A549 (cell line): ENCODE data around the gene YKT6. TPM values are rescaled to one million over a fixed set of nuclear protein-coding genes. Genes with fewer than 3 reads are reported as not detected.

ENCODE experiments used
- ATAC-seq, 2 experiments: fragments of 200-7000 bp in 1 of 2; fragments of >200 bp in 1 of 2; cut with Nextera tagmentation in 1 of 2; cut with Tn5 transposase in 1 of 2; 3 replicates each; pipeline versions ENCODE4 v1.8.0 to v1.9.1; 2018 to 2020; ENCODE audit warnings: mild to moderate bottlenecking in 1 of 2, moderate library complexity in 1 of 2
- CTCF ChIA-PET: fragments of 300-600 bp; sonication (Branson Sonifier 250); formaldehyde crosslinking; extraction: SDS; loops from one replicate; lab custom pipeline; 2021; ENCODE audit warnings: antibody characterized with exemption, inconsistent platforms; lab: Yijun Ruan, JAX
- POLR2A ChIA-PET: fragments of 350-600 bp; formaldehyde crosslinking; extraction: SDS; loops from one replicate; lab custom pipeline; 2021; ENCODE audit warnings: antibody characterized with exemption, inconsistent platforms; lab: Yijun Ruan, JAX
- DNase-seq, 2 experiments: peaks; one replicate each; pipeline versions ENCODE4 v3.0.0 to v3.0.0-alpha.2; 2011 to 2016; ENCODE audit warnings: low read depth in 1 of 2, low spot score in 1 of 2
- FAIRE-seq: peaks from 2 replicates; lab custom pipeline; 2011; peaks lifted over from hg19 to GRCh38; lab: Jason Lieb, UNC
- H3K27ac ChIP-seq, 2 experiments: fragments of >200 bp; sonication (Bioruptor Twin); formaldehyde crosslinking; 3 replicates each; pipeline ENCODE4 v1.5.1; 2016 to 2017
- H3K4me1 ChIP-seq: fragments of >200 bp; sonication (Bioruptor Twin); formaldehyde crosslinking; 3 replicates; pipeline ENCODE4 v1.6.1; 2016
- H3K4me2 ChIP-seq: fragments of >200 bp; sonication (Bioruptor Twin); formaldehyde crosslinking; 3 replicates; pipeline ENCODE4 v1.6.1; 2016
- H3K4me3 ChIP-seq: fragments of >200 bp; sonication (Bioruptor Twin); formaldehyde crosslinking; 3 replicates; pipeline ENCODE4 v1.5.1; 2016
- H3K9me3 ChIP-seq: fragments of >200 bp; sonication (Bioruptor Twin); formaldehyde crosslinking; 3 replicates; pipeline ENCODE4 v1.6.1; 2016
- CBX2 ChIP-seq: fragments of 200-600 bp; sonication (generic); IDR thresholded peaks from 2 replicates; pipeline ENCODE4 v1.6.1; 2016; ENCODE audit warnings: low read depth, mild to moderate bottlenecking, borderline replicate concordance
- CHD2 ChIP-seq: fragments of 150-350 bp; IDR thresholded peaks from 2 replicates; pipeline ENCODE4 v1.6.1; 2014; ENCODE audit warnings: low read length; ENCODE audit not compliant: partially characterized antibody
- CHD4 ChIP-seq: fragments of 200-600 bp; sonication (generic); IDR thresholded peaks from 2 replicates; pipeline ENCODE4 v1.6.1; 2016; ENCODE audit warnings: antibody characterized with exemption, mild to moderate bottlenecking, borderline replicate concordance
- EP300 ChIP-seq, 2 experiments: fragments of >200 bp; sonication (Bioruptor Twin); formaldehyde crosslinking; IDR thresholded peaks; 2 replicates in 1 of 2; 3 replicates in 1 of 2; pipeline ENCODE4 v1.6.1; 2016 to 2017
- ESRRA ChIP-seq: fragments of 150-350 bp; IDR thresholded peaks from 2 replicates; pipeline ENCODE4 v1.6.1; 2014; ENCODE audit warnings: mild to moderate bottlenecking, low read length, borderline replicate concordance
- FOXS1 ChIP-seq: fragments of 250-450 bp; sonication (Bioruptor Pico); IDR thresholded peaks from 2 replicates; pipeline ENCODE4 v1.5.0; 2020; ENCODE audit warnings: mild to moderate bottlenecking, moderate library complexity
- GATA3 ChIP-seq: IDR thresholded peaks from 2 replicates; pipeline ENCODE4 v1.6.1; 2012; ENCODE audit warnings: borderline replicate concordance
- HOXA7 ChIP-seq: fragments of 250-450 bp; sonication (Bioruptor Pico); IDR thresholded peaks from 2 replicates; pipeline ENCODE4 v1.5.0; 2020; ENCODE audit warnings: mild to moderate bottlenecking, moderate library complexity
- HOXB13 ChIP-seq: fragments of 250-450 bp; sonication (Bioruptor Pico); IDR thresholded peaks from 2 replicates; pipeline ENCODE4 v1.5.0; 2020; ENCODE audit warnings: low read depth, mild to moderate bottlenecking, moderate library complexity
- KDM1A ChIP-seq: fragments of 200-600 bp; sonication (generic); IDR thresholded peaks from 2 replicates; pipeline ENCODE4 v1.6.1; 2016; ENCODE audit warnings: low read depth, mild to moderate bottlenecking
- MAFK ChIP-seq: fragments of 450-650 bp; IDR thresholded peaks from 2 replicates; pipeline ENCODE4 v1.6.1; 2014; ENCODE audit not compliant: partially characterized antibody
- MYC ChIP-seq: IDR thresholded peaks from 2 replicates; pipeline ENCODE4 v1.6.1; 2012; ENCODE audit warnings: mild to moderate bottlenecking, inconsistent platforms, low read length, improper control_type of control experiment, borderline replicate concordance
- NFE2L2 ChIP-seq: fragments of 150-350 bp; conservative IDR thresholded peaks from 2 replicates; pipeline ENCODE4 v1.6.1; 2014; ENCODE audit warnings: low read length
- PHF8 ChIP-seq: fragments of 200-600 bp; sonication (generic); IDR thresholded peaks from 2 replicates; pipeline ENCODE4 v1.6.1; 2016; ENCODE audit warnings: low read depth, mild to moderate bottlenecking, antibody characterized with exemption, moderate library complexity, borderline replicate concordance
- POLR2AphosphoS2 ChIP-seq: conservative IDR thresholded peaks from 2 replicates; pipeline ENCODE4 v1.6.1; 2012; ENCODE audit warnings: low read length, improper control_type of control experiment, inconsistent platforms
- RAD21 ChIP-seq, 2 experiments: fragments of >200 bp in 1 of 2; sonication (Bioruptor Twin) in 1 of 2; formaldehyde crosslinking in 1 of 2; IDR thresholded peaks in 1 of 2; conservative IDR thresholded peaks in 1 of 2; 2 replicates in 1 of 2; 3 replicates in 1 of 2; pipeline ENCODE4 v1.6.1; 2012 to 2018; ENCODE audit warnings: inconsistent platforms in 1 of 2
- RARB ChIP-seq: fragments of 250-450 bp; sonication (Bioruptor Pico); IDR thresholded peaks from 2 replicates; pipeline ENCODE4 v1.8.0; 2021; ENCODE audit warnings: mild to moderate bottlenecking, moderate library complexity
- RFX5 ChIP-seq: fragments of 450-650 bp; IDR thresholded peaks from 2 replicates; pipeline ENCODE4 v1.7.1; 2014; ENCODE audit warnings: antibody characterized with exemption, mild to moderate bottlenecking, moderate library complexity
- SMC3 ChIP-seq: fragments of >200 bp; sonication (Bioruptor Twin); formaldehyde crosslinking; IDR thresholded peaks from 3 replicates; pipeline ENCODE4 v1.6.1; 2018; ENCODE audit warnings: inconsistent platforms
- TP53 ChIP-seq: fragments of 250-450 bp; sonication (Bioruptor Pico); IDR thresholded peaks from 2 replicates; pipeline ENCODE4 v1.5.0; 2021; ENCODE audit warnings: mild to moderate bottlenecking, moderate library complexity
- ZC3H11A ChIP-seq: fragments of 450-650 bp; IDR thresholded peaks from 2 replicates; pipeline ENCODE4 v1.6.1; 2014; ENCODE audit warnings: antibody characterized with exemption, mild to moderate bottlenecking
- ZFP36 ChIP-seq: fragments of 450-650 bp; IDR thresholded peaks from 2 replicates; pipeline ENCODE4 v1.6.1; 2014; ENCODE audit warnings: borderline replicate concordance; ENCODE audit not compliant: partially characterized antibody
- ZNF302 ChIP-seq: fragments of 250-450 bp; sonication (Bioruptor Pico); IDR thresholded peaks from 2 replicates; pipeline ENCODE4 v1.9.0; 2021; ENCODE audit warnings: inconsistent platforms, mild to moderate bottlenecking, moderate library complexity
- WGBS: methylation state at CpG from one replicate; pipeline ENCODE4 v1.1.6; 2017; ENCODE audit errors: missing lambda C conversion rate; 5-methylcytosine and 5-hydroxymethylcytosine counted together
- polyA plus RNA-seq, 4 experiments: library from polyadenylated mRNA; depleted of rRNA in 3 of 4; stranded (reverse); fragments of >200 nt; fragmentation: RNase III in 1 of 4; extraction: RNeasy Plus Mini Kit Qiagen cat#74134 plus additional on column Dnase treatment in 1 of 4; gene quantifications; 2 replicates in 3 of 4; 3 replicates in 1 of 4; pipeline ENCODE4 v1.2.3, GENCODE V29; 2011 to 2017
- TF ChIP-seq, protein P1 (sequence below): fragments of 250-450 bp; sonication (Bioruptor Pico); IDR thresholded peaks from 2 replicates; pipeline ENCODE4 v1.5.0; 2020; ENCODE audit warnings: low read depth, mild to moderate bottlenecking, moderate library complexity
- TF ChIP-seq, protein P2 (sequence below): IDR thresholded peaks from 2 replicates; pipeline ENCODE4 v1.6.1; 2012
- TF ChIP-seq, protein P3 (sequence below): fragments of >200 bp; sonication (Bioruptor Twin); formaldehyde crosslinking; IDR thresholded peaks from 3 replicates; pipeline ENCODE4 v1.6.1; 2016
- TF ChIP-seq, protein P4 (sequence below): fragments of 250-450 bp; sonication (Bioruptor Pico); IDR thresholded peaks from 2 replicates; pipeline ENCODE4 v1.5.0; 2021; ENCODE audit warnings: mild to moderate bottlenecking, moderate library complexity, borderline replicate concordance
- TF ChIP-seq, protein P5 (sequence below): fragments of >200 bp; sonication (Bioruptor Twin); formaldehyde crosslinking; IDR thresholded peaks from 3 replicates; pipeline ENCODE4 v1.5.1; 2016

YKT6 gene
- polyA plus RNA-seq, 2 of the 4 experiments (the other 2 are of a cell fraction) = 113 to 130 TPM

DNA sequence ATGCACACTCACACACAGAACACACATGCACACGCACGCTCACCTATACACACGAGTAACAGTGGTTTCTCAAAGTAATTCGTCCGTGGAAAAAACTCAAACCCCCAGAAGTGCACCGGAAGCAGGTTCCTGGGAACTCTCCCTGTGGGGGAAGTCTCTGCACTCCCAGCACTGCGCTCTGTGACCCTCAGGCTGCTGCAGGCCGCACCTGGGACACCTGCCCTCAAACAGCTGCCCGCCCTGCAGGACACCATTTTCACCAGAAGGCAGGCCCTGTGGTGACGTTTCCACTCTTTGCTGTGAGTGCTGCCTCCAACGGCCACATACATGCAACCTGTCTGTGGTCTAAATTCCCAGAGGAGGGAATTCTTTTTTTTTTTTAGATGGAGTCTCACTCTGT lies 21.3 kb downstream of the YKT6 start:
- TF ChIP-seq PHF8 = no peak
- TF ChIP-seq RFX5 = no peak
- no peak for TF ChIP-seq FOXS1 (CRISPR knock-in tag)
- no peak for TF ChIP-seq RAD21 (conservative IDR thresholded peaks at IDR 0.05 in 1 of 2, IDR thresholded peaks at IDR 0.05 in 1 of 2)
- no peak for TF ChIP-seq TP53 (CRISPR knock-in tag)
- TF ChIP-seq NFE2L2 = no peak
- no peak for TF ChIP-seq ZNF302 (CRISPR knock-in tag)
- no peak for TF ChIP-seq ZFP36
- no peak for TF ChIP-seq RARB
- TF ChIP-seq, protein P1, sequence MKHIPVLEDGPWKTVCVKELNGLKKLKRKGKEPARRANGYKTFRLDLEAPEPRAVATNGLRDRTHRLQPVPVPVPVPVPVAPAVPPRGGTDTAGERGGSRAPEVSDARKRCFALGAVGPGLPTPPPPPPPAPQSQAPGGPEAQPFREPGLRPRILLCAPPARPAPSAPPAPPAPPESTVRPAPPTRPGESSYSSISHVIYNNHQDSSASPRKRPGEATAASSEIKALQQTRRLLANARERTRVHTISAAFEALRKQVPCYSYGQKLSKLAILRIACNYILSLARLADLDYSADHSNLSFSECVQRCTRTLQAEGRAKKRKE (CRISPR knock-in tag) = no peak
- TF ChIP-seq GATA3 = no peak
- no peak for TF ChIP-seq MYC
- no peak for TF ChIP-seq EP300 (IDR thresholded peaks at IDR 0.05)
- TF ChIP-seq, protein P2, sequence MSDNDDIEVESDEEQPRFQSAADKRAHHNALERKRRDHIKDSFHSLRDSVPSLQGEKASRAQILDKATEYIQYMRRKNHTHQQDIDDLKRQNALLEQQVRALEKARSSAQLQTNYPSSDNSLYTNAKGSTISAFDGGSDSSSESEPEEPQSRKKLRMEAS = no peak
- no peak for TF ChIP-seq KDM1A
- no peak for TF ChIP-seq CHD4
- no peak for TF ChIP-seq POLR2AphosphoS2
- TF ChIP-seq SMC3 = no peak
- TF ChIP-seq, protein P3, sequence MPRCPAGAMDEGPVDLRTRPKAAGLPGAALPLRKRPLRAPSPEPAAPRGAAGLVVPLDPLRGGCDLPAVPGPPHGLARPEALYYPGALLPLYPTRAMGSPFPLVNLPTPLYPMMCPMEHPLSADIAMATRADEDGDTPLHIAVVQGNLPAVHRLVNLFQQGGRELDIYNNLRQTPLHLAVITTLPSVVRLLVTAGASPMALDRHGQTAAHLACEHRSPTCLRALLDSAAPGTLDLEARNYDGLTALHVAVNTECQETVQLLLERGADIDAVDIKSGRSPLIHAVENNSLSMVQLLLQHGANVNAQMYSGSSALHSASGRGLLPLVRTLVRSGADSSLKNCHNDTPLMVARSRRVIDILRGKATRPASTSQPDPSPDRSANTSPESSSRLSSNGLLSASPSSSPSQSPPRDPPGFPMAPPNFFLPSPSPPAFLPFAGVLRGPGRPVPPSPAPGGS = no peak
- no peak for TF ChIP-seq ZC3H11A
- ChIA-PET POLR2A (no interaction called here), CTCF (interaction anchor here (0.9 to 1.6 kb wide), 2 partner anchors 90 to 255 kb away, joined by 3 to 4 read pairs; no protein-coding TSS in a partner anchor)
- FAIRE-seq = no peak
- whole genome bisulfite sequencing = 76% methylated on average over 9 of the region's 11 CpGs
- H3K27ac ChIP-seq = no peak overlapping the region
- H3K4me2 ChIP-seq = no peak overlapping the region
- no peak for DNase-seq
- H3K4me1 ChIP-seq = no peaks in the 10 kb centered on the region
- no peaks in the 10 kb centered on the region for H3K9me3 ChIP-seq
- no peak overlapping the region for H3K4me3 ChIP-seq
- no peak for ATAC-seq

DNA sequence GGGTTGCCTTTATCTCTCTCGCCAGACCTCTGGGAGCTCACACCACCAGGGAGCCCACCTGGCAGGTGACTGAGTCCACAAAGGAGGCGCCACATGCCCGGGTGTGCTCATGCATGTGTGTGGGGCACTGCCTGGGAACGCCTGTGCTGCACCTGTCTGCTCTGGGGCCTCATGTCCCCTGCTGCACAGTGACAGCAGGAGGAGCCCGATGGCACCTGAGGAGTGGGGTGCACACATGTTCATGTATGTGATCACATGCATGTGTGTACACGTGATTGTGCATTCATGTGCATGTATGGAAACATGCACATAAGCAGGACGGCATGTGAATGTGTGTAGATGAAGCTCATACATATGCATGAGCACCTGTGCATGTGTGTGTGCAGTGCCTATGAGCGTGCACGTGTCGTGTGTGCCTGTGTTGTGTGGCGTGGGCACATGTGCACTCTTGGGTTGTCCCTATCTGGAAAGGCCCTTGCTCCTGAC lies 22.0 kb downstream of the YKT6 start:
- Histone ChIP-seq H3K4me2 (no peak overlapping the region), H3K4me3 (no peak overlapping the region), H3K9me3 (no peaks in the 10 kb centered on the region), H3K4me1 (no peaks in the 10 kb centered on the region), H3K27ac (no peak overlapping the region)
- 74% methylated on average over 10 of the region's 11 CpGs for WGBS
- ChIA-PET POLR2A (no interaction called here), CTCF (interaction anchor here (0.9 to 2.2 kb wide), 4 partner anchors 18 to 343 kb away, joined by 3 to 5 read pairs (median 4); no protein-coding TSS in a partner anchor)
- FAIRE-seq (no peak), DNase-seq (no peak), ATAC-seq (no peak)
- TF ChIP-seq MAFK = no peak
- no peak for TF ChIP-seq PHF8

DNA sequence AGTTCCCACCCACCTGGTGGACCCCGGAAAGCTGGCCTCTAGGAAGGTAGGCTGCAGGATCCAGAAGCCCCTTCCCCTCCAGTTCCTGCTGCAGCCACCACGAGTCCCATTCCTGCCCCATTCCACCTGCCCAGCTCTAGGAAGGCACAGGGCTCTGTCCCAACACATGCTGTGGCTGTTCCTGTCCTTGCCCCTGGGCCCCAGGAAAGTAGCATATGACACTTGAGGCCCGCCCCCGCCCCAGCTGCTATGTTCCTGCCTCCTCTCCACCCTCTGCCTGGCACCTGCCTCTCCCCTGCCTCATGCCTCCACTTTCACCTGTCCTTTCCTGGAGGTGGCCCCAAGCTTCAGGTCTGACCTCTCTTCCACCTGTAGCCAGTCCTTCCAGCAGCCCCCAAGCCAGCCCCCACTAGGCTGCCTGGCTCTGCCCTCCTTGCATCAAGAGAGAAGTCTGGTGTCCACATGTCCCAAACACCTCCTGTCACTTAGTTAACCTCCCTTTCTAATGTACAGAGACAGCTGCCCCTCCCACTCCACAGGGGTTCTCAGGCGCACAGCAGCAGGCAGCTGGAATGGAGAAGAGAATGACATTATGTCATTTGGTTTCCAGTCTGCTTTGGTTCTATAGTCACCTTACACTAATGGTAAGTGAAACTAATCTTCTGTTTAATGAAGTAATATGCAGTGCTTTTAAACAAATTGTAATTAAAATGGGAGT lies 22.7 kb downstream of the YKT6 start:
- H3K4me2 ChIP-seq = no peak overlapping the region
- no peaks in the 10 kb centered on the region for H3K4me1 ChIP-seq
- ATAC-seq (no peak), DNase-seq (no peak), FAIRE-seq (no peak)
- no peak overlapping the region for H3K27ac ChIP-seq
- 37% methylated on average over 3 of the region's 5 CpGs for WGBS
- CTCF ChIA-PET = interaction anchor here (1.1 to 2.2 kb wide), 2 partner anchors 17 to 342 kb away, joined by 3 to 5 read pairs; no protein-coding TSS in a partner anchor
- no peak overlapping the region for H3K4me3 ChIP-seq
- no peaks in the 10 kb centered on the region for H3K9me3 ChIP-seq
- POLR2A ChIA-PET = no interaction called here
- TF ChIP-seq, protein P4, sequence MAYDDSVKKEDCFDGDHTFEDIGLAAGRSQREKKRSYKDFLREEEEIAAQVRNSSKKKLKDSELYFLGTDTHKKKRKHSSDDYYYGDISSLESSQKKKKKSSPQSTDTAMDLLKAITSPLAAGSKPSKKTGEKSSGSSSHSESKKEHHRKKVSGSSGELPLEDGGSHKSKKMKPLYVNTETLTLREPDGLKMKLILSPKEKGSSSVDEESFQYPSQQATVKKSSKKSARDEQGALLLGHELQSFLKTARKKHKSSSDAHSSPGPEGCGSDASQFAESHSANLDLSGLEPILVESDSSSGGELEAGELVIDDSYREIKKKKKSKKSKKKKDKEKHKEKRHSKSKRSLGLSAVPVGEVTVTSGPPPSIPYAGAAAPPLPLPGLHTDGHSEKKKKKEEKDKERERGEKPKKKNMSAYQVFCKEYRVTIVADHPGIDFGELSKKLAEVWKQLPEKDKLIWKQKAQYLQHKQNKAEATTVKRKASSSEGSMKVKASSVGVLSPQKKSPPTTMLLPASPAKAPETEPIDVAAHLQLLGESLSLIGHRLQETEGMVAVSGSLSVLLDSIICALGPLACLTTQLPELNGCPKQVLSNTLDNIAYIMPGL (CRISPR knock-in tag) = no peak
- TF ChIP-seq RFX5 (no peak), CBX2 (no peak), FOXS1 (CRISPR knock-in tag) (no peak), ESRRA (no peak), HOXB13 (no peak), HOXA7 (CRISPR knock-in tag) (no peak), NFE2L2 (no peak), CHD2 (no peak)
- TF ChIP-seq, protein P5, sequence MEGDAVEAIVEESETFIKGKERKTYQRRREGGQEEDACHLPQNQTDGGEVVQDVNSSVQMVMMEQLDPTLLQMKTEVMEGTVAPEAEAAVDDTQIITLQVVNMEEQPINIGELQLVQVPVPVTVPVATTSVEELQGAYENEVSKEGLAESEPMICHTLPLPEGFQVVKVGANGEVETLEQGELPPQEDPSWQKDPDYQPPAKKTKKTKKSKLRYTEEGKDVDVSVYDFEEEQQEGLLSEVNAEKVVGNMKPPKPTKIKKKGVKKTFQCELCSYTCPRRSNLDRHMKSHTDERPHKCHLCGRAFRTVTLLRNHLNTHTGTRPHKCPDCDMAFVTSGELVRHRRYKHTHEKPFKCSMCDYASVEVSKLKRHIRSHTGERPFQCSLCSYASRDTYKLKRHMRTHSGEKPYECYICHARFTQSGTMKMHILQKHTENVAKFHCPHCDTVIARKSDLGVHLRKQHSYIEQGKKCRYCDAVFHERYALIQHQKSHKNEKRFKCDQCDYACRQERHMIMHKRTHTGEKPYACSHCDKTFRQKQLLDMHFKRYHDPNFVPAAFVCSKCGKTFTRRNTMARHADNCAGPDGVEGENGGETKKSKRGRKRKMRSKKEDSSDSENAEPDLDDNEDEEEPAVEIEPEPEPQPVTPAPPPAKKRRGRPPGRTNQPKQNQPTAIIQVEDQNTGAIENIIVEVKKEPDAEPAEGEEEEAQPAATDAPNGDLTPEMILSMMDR = no peak
